HG02981 (cell line): ENCODE data around the gene SULF2.

Source experiments
- ATAC-seq: cut with Tn5 transposase; IDR thresholded peaks from one replicate; pipeline ENCODE4 v1.9.1; 2021; ENCODE audit warnings: mild to moderate bottlenecking, moderate library complexity; ENCODE audit not compliant: unreplicated experiment

Gene SULF2

DNA sequence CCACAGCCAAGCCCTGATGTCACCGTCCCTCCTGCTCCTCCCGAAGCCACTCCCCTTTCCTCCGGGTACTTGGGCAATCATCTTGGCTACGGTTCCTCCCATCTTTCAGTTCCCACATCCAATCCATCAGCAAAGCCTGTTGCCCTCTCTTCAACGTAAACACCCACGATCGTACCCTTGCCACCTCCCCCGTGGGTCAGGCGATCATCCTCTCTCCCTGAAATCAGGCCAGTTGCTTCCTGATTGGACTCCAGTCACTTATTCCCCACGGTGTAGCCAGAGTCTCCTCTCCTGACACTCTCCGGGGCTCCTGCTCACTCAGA lies 44.5 kb downstream of the SULF2 start:
- no peak for ATAC-seq

DNA sequence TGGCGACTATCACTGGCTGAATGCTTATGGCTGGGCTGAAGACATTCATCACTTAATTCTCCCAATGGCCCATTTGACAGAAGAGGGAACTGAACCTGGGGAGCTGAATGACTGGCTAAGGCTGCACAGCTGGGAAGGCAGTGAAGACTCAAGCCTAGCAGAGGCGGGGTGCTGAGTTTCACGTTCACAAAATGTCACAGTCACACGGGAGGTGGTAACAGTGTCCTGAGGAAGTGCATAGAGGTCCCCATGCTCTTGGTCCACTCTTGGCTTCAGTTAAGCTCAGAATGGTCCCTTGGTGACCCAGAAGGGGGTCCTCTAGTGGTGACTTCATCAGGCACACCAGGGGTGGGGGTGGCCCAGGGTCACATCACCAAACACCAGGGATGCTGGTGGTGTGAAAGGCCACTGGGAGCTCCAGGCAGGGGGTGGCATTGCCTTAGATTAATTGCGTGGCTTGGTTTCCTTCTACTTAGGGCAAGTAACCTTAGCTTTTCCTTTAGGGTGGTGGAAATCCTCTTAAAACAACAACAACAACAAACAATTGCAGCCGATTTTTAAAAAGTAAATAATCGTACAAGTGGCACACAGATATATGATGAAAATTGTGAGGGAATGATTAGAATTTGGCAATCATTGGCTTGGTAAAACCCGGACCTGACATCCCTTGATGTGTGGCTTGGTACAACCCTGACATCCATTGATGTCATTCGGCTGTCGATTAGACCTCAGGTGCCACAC lies 45.0 kb downstream of the SULF2 start:
- no peak for ATAC-seq

DNA sequence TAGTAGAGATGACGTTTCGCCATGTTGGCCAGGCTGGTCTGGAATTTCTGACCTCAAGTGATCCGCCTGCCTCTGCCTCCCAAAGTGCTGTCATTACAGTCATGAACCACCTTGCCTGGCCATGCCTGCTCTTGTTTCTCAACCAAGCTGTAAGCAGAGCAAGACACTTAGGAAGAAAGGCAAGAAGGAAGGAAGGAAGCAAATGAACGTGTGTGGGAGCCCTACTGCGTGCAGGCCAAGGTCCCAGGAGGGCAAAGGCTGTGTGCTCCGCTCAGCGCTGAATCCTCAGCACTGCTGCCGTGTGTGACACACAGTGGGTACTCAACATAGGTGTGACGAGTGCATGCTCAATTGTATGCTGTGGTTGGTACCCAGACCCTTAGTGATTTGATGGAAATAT lies 47.4 kb downstream of the SULF2 start:
- no peak for ATAC-seq

- ATAC-seq = no peak
Measured at GRCh38 chr20:47736570-47737152, 48.6 kb downstream of the SULF2 start.

- ATAC-seq = no peak
Measured at GRCh38 chr20:47735412-47736400, 49.6 kb downstream of the SULF2 start.

DNA sequence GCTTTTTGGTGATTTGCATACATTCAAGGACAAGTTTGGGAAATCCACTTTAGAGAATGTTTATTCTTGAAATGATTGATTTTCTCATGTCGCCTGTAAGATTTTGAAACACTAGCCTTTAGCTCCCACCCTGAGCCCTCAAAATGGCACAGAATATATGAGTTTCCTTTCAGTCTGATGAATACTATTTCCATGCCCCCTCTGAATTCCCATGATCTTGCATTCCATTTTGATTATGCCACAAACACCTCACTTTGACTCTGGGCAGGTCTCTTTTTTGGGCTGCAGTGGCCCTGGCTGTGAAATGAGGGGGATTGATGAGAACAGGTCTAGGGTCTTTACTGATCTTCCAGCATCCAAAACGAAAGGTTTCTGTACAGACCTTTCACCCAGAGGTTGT lies 50.4 kb downstream of the SULF2 start:
- no peak for ATAC-seq

GRCh38 chr20:47733892-47734291 lies 51.4 kb downstream of the SULF2 start:
- no peak for ATAC-seq

DNA sequence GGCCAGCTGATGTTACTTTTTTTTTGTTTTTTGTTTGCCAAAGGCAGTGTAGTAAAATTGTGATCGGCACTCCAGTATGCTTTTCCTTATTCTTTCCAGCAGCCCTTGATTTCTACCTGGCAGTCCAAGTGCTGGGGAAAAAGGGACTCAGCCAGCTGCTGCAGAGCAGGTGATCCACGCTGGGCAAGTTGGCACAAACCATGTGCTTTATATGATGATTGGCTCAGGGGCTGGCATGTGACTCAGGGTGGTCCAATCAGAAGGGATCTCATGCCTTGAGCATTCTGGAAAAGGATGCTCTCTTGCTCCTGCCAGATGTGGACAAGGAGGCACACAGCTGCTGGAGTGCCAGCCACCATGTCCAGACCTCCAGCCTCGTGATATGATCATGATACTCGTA lies 54.5 kb downstream of the SULF2 start:
- ATAC-seq = no peak

DNA sequence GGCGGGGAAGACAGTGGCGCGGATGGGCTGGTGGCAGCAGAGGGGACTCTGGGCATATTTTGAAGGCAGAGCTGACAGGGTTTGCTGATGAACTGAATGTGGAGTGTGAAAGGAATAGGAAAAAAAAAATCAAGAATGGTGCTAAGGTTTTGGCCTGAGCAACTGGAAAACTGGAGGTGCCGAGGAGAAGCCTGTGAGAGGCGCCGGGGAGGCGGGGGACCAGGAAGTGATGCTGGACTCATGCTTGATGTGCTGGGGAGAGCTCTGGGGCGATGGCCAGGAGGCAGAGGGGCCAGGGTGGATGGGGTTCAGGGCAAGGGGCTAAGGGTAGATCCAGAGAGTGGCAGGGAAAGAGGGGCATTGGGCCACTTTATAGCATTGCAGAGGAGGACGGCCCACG lies 55.8 kb downstream of the SULF2 start:
- ATAC-seq = no peak

DNA sequence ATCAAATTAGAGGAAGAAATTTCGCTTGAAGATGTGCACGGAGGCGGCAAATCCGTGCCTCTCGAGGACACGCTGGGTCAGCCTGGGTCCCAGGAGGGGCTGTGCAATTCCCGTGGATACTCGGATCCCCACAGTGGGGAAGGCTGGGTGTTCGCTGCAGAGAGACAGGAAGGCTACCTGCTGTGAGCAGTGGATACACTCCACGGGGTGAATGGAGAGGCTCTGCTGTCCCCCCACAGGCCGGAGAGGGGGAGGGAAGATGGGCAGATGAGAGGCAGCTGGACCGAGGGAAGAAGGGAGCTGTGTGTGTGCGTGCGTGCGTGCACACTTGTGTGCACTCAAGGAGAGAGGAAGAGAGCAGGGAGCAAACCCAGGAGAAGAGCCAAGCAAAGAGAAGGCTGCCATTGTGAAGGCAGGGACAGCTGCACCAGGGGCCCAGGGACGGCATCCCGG lies 57.3 kb downstream of the SULF2 start:
- ATAC-seq = no peak

DNA sequence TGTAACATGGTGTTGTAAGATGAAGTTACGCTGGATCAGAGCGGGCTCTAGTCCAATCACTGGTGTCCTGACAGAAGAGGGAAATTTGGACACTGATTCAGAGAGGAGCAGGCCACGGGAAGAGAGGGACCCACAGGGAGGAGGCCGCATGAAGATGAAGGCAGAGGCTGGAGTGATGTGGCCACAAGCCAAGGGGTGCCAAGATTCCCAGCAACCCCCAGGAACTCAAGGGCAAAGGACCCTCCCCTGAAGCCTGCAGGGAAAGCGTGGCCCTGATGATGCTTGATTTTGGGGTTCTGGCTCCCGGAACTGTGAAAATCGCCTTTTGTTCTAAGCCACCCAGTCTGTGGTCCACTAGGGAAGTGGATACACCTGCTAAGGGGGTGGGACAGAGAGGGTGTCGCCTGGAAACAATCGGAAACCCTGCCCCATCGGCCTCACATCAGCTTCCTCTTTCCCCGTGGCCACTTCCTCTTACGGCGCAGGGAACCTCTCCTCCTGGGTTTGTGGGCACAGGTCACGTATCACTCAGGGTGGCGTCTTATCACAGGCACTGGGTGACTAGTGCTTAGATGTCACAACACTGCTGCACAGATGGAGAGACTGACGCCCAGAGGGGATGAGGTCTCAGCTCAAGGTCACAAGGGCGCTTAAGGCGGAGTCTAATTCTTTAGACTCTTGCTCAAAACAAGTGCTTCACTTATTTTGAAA lies 58.0 kb downstream of the SULF2 start:
- peak; percentile 63 for ATAC-seq

GRCh38 chr20:47726632-47727031 lies 58.6 kb downstream of the SULF2 start:
- no peak for ATAC-seq

GRCh38 chr20:47725248-47725973 lies 59.9 kb downstream of the SULF2 start:
- no peak for ATAC-seq

DNA sequence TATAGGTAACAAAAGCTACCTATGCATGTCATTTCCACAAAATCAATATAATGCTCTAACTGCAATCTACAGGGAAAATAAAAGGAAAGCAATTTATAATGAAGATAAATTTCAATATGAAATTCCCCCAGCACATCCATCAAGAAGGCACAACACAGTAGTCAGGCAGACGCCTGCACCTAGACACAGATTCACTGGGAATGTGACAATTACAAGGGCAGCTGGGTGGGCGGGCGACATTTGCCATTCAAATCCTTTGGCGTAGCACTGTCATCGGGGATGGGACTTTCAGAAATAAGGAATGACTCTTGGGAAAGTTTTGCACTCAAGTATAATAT lies 60.4 kb downstream of the SULF2 start:
- ATAC-seq = no peak

DNA sequence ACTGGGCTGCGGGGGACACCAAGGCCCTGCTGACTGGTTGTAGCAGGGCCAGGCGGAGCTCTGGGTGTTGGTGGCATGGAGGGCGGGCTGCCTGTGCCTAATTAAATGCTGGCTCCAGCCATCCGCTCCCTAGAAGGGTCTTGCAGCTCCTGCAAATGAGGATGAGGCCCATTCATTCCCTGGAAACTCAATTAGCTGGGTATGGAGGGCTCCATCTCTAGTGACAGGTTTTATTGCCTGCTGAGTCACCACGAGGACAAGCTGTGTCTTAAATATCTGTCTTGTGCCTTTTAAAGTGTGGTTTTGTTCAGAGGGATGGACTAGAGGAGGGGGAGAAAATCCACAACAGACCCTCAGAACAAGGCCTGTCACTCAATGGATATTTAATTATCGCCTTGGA lies 60.9 kb downstream of the SULF2 start:
- no peak for ATAC-seq

DNA sequence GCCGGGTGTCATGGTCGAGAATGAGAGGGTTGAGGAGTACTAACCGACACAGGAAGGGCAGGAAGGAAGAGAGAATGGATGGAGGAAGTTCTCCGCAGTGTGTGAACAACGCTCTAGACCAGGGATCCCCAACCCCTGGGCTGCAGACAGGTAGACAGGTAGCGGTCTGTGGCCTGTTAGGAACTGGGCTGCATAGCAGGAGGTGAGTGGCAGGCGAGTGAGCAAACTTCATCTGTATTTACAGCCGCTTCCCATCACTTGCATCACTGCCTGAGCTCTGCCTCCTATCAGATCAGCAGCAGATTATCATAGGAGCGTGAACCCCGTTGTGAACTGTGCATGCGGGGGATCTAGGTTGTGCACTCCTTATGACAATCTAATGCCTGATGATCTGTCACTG lies 62.0 kb downstream of the SULF2 start:
- ATAC-seq = no peak

GRCh38 chr20:47720636-47721427 lies 64.4 kb downstream of the SULF2 start:
- no peak for ATAC-seq

DNA sequence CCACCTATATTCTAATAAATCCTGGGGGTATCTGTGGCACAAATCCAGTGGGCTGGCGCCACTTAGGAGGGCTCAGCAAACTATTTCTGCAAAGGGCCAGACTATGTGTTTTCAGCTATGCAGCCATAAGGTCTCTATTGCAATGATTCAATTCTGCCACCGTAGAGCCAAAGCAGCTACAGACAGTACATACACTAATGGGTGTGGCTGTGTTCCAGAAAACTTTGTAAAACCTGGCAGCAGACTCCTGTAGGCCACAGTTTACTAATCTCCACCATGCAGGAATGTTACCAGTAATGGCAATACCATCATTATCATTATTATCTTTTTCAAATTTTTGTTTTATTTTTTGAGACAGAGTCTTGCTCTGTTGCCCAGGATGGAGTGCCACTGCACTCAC lies 65.7 kb downstream of the SULF2 start:
- no peak for ATAC-seq

DNA sequence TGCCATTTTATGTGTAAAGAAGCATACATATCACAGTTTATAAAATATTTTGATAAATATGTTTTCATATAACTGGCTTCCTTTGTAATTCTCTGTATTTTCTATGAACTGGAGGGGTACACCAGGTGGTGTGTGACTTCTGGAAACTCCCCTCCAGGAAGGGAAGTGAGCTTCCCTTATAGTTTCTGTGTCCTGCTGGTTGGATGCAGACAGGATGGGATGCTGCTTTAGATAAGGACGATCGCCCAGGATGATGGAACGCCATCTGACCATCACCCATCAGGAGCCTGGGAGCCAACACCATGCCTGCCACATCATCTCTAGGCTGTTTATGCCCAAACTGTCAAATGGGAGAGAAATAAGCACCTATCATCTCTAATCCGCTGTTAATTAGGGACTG lies 66.1 kb downstream of the SULF2 start:
- no peak for ATAC-seq

- no peak for ATAC-seq
Measured at GRCh38 chr20:47718398-47718797, 66.9 kb downstream of the SULF2 start.
